HG03045 (cell line): Measurements from ENCODE around the gene FOXD4.
"Not testable (repeated sequence)": the region's sequence is repeated elsewhere in the genome, so short reads cannot be mapped to it uniquely, and the experiment has no call there.

Source experiments
- ATAC-seq: cut with Tn5 transposase; IDR thresholded peaks from one replicate; pipeline ENCODE4 v1.9.1; 2021; ENCODE audit warnings: mild to moderate bottlenecking, moderate library complexity; ENCODE audit not compliant: unreplicated experiment

Gene FOXD4

GRCh38 chr9:94323-94722, 23.9 kb downstream of the FOXD4 start:
- ATAC-seq = not testable (repeated sequence)

- ATAC-seq = not testable (repeated sequence)
Measured at GRCh38 chr9:93909-94308, 24.3 kb downstream of the FOXD4 start.

- not testable (repeated sequence) for ATAC-seq
Measured at GRCh38 chr9:90851-91250, 27.4 kb downstream of the FOXD4 start.

- ATAC-seq = not testable (repeated sequence)
Measured at GRCh38 chr9:88396-89037, 29.7 kb downstream of the FOXD4 start.

- ATAC-seq = not testable (repeated sequence)
Measured at GRCh38 chr9:87860-88259, 30.4 kb downstream of the FOXD4 start.

- not testable (repeated sequence) for ATAC-seq
Measured at GRCh38 chr9:87105-87504, 31.1 kb downstream of the FOXD4 start.

- not testable (repeated sequence) for ATAC-seq
Measured at GRCh38 chr9:86697-87096, 31.5 kb downstream of the FOXD4 start.

- ATAC-seq = not testable (repeated sequence)
Measured at GRCh38 chr9:82932-83689, 35.1 kb downstream of the FOXD4 start.

- not testable (repeated sequence) for ATAC-seq
Measured at GRCh38 chr9:78333-78732, 39.9 kb downstream of the FOXD4 start.

GRCh38 chr9:76389-76788, 41.8 kb downstream of the FOXD4 start:
- ATAC-seq = not testable (repeated sequence)

- ATAC-seq = not testable (repeated sequence)
Measured at GRCh38 chr9:73900-74525, 44.2 kb downstream of the FOXD4 start.

GRCh38 chr9:73076-73899, 44.9 kb downstream of the FOXD4 start:
- not testable (repeated sequence) for ATAC-seq
